Activated CD4-positive, CD25-positive, alpha-beta regulatory T cell treated with anti-CD3 and anti-CD28 coated beads, Interleukin-2, amount 50 U/mL, for 16 hours (primary cell): Measurements from ENCODE around the gene VARS2.
"Not testable (repeated sequence)": the region's sequence is repeated elsewhere in the genome, so short reads cannot be mapped to it uniquely, and the experiment has no call there.

Experiments used
- DNase-seq: peaks from one replicate; pipeline ENCODE4 v3.0.0-alpha.2; 2020; ENCODE audit warnings: low read depth, low spot score

The VARS2 gene

GRCh38 chr6:30962716-30963115 is 48.7 kb downstream of the VARS2 start:
- no peak for DNase-seq

GRCh38 chr6:30963641-30964040 is 49.6 kb downstream of the VARS2 start:
- no peak for DNase-seq

DNA sequence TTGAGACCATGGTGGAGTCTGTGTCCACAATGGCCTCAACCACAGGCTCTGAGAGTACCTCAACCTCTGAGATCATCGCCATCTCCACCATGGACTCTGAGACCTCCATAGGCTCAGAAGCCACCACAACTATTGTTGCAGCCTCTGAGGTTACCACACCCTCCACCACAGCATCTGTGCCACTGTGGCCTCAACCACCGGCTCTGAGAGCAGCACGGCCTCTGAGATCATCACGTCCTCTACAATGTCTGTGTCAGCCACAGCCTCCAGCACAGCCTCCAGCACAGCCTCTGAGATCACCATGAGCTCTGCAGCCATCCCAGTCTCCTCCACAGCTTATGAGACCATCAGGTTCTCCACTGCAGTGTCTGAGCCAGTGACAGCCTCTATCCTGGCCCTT is 50.0 kb downstream of the VARS2 start:
- no peak for DNase-seq

- DNase-seq = no peak
These were observed 51.1 kb downstream of the VARS2 start for GRCh38 chr6:30965140-30965601.

DNA sequence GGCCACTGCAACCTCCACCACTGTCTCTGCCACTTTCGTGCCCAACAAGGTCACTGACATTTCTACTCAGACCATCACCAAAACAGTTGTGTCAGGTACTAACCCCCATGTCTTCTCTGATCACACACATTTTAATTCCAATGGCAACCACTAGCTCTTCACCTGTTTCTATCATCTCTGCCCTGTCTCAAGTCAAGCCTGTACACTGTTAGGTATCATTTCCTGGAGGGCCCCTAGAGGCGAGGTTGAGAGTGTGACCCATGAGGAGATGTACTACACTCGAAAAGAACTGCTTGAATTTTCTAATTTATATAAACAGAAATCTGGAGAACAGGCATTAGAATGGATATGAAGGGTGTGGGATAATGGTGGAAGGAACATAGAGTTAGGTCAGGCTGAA is 52.1 kb downstream of the VARS2 start:
- no peak for DNase-seq

DNA sequence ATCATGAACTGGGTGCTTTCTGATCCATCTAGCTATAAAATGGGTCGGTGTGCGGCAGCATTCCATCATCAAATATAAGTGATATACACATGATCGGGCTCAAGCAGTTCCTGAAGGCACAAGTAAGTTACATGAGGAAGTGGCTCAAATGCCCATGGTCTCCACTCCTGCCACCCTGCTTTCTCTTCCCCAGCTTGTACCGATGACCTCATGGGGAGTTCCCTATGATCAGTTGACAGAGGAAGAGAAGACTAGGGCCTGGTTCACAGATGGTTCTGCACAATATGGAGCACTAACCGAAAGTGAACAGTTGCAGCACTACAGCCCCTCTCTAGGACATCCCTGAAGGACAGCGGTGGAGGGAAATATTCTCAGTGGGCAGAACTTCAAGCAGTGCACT is 55.1 kb downstream of the VARS2 start:
- not testable (repeated sequence) for DNase-seq

- DNase-seq = no peak
These were observed 56.9 kb downstream of the VARS2 start for GRCh38 chr6:30970946-30971345.

DNA sequence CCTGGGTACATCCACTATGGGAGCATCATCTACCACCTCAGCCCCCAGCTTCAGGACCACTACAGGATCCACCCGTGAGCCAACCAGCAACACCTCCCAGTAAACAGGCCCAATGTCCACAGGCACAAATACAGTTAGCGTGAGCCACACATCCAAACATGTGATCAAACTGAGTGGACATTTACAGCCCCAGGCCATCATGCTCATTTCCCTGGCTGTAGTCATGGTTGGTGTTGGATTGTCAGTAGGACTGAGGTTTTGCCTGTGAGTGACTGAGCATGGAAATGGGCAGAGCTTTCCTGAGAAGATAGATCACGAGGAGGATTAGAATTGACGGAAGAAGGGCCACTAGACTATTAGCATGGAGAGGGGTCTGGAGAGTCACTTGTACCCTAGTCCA is 58.8 kb downstream of the VARS2 start:
- no peak for DNase-seq

- DNase-seq = no peak
These were observed 60.6 kb downstream of the VARS2 start for GRCh38 chr6:30974490-30975252.
